ENCODE results near the gene GH2.

Gene GH2

DNA sequence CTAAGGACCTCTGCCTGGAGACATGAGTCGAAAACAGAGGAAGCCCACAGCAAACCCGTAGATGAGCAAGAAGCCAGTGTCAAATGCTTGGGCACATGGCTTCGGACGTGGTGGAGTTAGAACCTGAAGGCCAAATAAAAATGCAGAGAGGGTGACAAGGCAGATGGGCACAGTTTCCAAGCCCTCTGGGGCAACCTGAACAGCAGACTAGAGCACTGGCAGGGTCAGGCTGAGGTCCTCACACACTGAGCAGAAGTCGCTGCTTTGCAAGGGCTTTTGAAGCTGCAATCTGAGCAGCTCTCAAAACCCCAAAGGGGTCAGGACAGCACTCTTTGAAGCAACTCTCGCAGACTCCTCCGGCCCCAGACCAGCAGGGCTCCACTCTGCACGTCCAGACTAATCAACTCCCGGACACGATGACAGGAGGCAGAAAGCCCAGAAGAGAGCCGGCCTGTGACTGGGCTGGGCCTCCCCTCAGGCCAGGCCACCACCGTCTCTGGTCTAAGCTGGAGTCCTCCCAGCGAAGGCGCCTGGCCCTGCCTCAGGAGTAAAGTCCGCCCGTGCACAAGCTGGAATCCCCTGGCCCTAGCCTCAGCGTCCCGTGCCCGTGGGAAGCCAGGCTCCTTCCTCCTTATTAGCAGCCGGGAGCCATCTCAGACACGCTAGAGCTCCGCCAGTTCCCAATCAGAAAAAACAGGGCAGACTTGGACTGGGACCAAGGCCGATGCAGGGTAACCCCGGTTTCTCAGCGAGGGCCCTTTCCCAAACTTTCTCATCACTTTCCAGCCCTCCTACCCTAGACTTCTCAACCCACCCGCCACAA lies 40.2 kb downstream of the GH2 start:
- no peak for DNase-seq (ENCODE audit: low read depth in 2 of 2)

DNA sequence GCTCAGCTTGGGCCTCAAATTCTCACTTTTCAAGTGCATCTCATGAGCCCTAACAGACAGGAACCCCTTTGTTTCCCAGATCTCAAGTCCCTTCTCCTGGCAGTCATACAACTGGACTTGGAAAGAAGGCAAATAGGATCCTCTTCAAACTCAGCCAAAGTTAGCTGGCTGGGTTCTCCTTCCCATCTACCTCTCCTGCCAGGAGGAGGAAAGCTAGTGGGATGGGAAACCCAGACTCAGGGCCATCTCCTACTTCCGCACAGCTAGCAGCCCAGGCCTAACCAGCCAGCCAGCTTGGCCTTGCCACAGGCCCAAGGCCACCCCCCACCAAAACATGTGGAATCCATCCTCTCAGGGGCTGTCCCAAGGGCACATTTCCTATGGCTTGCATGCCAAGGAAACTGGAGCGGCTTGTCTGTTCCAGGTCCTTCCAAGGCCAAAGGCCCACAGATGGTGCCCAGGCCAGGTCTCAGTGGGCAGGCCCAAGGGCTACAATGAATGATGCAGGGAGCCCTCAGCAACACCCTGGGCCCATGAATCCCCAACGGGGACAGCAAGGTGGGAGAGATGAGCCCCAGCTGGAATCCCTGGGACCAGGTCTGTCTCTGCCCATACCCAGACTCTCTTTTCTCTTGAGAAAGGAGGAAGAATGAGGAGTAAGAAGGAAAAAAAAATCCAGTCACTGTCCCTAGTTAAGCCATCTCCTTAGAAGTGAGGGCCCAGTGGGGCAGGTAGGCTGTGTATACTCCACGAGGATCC lies 41.0 kb downstream of the GH2 start:
- no peak for DNase-seq (ENCODE audit: low read depth in 2 of 2)

DNA sequence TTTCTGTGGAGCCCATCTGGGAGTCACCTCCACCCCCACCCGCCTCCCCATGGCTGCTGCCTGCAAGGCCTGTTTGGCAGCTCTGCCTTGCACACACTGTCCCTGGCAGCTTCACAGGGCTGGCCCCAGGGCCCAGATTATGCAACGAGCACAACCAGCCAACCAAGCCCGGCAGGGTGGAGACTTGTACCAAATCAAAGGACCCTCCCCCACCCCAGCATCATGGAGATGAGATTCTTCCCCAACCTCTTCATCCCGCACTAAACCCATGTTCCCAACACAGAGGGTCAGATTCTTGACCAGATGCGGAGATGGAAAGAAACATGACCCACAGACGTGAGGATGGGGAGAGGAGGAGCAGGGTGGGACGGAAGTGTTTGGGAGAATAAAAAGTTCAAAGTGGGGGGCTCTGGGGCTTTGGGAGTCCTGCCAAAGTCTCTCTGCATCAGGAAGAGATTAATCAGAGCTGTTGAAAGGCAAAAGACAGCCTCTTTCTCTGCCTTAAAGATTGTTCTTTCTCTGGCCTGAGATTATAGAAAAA lies 43.0 kb downstream of the GH2 start:
- DNase-seq (ENCODE audit: low read depth in 2 of 2), result no peak

DNA sequence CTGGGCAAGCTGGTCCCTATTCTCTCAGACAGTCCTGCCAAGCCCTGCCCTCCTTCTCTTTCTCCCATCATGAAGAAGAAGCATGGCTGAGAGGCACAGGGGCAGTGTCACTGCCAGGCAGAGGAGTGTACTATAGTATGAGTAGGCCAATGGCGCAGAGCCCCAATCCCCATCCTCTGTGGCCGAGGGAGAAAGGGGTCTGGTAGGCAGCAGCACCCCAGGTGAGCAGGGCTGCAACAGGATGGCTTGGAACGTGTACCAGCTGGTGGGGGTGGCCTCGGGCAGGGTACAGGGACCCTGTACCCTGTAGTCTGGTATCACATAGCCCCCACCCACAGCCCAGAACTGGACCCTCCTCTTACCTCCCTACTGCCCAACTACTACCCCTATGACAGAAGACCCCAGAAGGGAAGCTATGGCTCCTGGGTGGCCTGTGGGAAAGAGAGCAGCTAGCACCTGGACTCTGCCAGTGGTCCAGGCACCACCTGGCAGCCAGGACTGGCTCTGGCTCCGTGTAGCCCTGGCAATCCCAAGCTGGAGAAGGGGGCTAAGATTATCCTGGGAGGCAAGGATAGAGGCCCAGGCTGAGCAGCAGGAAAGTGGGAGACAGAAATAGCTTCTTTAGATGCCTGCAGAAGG lies 43.7 kb downstream of the GH2 start:
- DNase-seq (ENCODE audit: low read depth in 2 of 2), result no peak

DNA sequence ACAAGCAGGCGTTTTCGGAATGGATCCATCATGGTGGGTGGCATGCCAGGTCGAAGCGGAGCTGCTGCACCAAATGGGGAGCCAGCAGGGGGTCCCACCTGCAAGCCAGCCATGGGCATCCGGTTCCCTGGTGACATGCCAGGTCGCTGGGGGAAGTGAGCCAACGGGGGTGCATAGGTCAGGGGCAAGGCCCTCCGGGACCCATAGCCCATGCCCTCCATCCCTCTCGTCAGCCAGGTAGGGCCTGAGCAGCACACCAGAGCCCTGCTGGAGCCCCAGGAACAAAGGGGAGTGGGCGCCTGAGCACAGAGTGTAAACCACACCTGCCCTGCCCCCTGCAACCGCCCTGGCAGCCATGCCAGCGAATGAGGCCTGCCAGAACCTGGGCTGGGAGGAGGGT lies 44.3 kb downstream of the GH2 start:
- no peak for DNase-seq (ENCODE audit: low read depth in 2 of 2)

DNA sequence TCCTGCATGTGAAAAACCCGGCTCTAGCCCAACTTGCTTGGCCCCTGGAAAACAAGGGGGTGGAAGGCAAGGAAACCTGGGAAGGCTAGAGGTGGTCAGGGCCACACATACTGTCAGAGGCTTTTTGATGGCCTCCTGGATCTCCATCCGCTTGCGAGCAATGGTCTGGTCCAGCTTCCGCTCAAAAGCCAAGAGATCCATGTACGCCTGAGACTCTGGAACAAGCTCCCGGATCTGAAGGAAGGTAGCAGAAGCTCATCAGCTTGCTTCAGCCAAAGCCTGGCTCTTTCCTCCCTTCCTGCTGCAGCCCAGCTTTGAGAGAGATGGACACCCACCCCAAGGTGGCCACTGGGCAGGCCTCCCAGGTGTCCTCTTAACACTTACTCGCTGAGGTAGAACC lies 44.9 kb downstream of the GH2 start:
- DNase-seq (ENCODE audit: low read depth in 2 of 2), result no peak

DNA sequence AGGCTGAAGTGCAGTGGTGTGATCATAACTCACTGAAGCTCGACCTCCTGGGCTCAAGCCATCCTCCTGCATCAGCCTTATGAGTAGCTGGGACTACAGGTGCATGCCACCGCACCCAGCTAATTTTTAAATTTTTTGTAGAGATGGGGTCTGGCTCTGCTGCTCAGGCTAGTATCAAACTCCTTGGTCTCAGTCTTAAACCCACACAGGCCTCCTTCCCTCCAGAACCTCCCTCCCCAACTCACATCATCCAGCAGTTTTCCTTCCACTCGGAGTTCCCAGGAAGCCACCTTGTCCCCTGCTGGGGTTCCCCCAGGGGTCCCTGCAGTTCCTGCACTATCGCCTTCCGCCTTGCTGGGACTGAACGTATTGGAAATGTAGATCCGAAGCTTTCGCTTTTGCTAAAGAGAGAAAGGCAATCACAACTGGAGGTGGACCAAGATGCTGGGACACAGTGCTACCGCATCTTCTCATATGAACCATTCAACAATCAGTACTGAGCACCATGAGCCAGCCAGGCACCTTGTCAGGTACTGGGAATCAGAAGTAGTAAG lies 46.5 kb downstream of the GH2 start:
- no peak for DNase-seq (ENCODE audit: low read depth in 2 of 2)

DNA sequence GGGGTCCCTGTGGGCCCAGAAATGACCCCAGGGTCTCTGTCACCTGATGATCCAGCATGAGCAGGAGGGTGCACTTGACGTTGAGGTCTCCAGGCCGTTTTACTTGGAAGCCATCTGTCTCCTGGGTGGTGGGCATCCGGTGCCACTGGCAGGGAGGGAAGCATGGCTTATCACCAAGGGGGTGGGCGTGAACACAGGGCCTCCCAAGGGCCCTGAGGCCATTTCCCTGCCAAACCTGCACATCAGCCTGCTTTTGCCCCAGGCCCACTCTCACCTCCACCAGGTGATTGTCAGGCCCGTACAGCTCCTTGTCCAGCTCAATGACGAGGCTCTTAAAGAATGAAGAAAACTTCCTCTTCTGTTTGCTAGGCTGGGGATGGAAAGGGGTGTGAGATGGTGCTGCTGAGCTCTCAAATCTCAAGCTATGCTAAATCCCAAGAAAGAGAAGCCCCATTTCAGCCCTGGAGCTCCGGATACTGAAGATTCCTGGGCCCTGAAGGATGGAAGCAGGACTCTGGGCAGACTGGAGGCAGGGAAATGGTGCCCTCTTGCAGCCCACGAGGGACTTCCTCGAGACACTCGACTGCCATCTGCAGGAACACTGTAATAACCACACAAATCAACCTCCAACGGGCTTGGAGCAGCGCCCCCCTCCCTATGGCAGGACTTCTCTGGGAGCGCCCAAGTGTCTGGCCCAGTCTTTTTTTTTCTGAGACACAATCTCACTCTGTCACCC lies 47.1 kb downstream of the GH2 start:
- peak in 1 of 2 donors; percentile 32 for DNase-seq (ENCODE audit: low read depth in 2 of 2)

DNA sequence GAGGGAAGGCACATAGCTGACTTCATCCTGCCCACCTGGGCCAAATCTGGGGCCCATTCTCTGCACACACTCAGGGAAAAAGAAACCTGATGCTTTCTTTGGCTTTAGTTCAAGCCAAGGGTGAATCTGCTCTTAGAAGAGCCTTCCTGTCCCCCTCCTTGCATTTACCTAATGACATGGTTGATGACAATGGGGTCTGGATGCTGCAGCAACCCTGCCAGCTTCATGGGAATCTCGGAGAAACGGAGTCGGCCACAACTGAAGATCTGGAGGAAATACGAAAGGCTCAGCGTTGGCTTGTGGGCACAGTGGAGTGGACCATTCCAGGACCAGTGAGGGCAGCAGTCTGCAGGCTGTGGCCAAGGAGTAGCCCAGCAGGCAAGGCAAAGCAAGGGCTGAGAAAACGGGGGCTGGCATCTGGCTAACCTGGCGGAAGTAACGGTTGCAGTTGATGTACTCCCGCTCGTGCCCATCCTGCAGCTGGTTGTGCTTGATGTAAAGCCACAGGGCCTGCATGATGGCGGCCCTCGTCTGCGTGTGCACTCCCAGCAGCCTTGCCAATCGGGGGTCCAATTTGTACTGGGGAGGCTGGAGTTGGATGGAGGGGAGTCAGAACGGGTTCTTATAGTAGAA lies 47.9 kb downstream of the GH2 start:
- DNase-seq (ENCODE audit: low read depth in 2 of 2), result no peak

DNA sequence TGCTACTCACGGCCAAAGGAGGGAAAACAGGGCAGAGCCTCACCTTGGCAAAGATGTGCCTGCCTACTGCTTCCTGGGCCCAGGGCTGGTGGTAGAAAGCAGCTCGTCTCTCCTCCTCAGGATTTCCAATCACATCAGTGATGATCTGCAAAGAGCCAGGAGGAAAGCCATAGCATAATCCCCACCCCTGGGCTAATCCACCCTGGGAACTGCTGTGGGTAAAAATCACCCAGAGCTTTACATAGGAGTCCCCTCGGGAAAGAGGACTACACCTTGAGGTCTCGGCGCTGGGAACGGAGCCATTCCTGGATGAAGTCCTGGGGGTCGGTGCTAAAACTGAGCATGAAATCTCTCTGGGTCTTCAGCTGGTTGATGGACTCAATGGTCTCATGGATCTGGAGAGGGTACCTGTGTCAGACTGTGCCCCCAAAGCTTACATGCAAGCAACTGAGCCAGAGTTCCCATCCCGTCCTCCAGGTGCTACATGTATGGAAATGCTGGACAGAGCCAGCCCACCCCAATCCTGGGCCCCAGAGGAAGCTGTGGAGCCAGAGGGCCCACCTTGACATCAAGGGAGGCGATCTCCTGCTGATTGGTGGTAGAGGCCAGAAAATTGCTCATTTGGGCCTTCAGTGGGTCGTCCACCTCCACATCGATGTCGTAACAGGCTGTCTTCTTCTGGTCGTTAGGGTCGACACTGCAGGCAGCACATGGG lies 48.6 kb downstream of the GH2 start:
- DNase-seq (ENCODE audit: low read depth in 2 of 2), result no peak

DNA sequence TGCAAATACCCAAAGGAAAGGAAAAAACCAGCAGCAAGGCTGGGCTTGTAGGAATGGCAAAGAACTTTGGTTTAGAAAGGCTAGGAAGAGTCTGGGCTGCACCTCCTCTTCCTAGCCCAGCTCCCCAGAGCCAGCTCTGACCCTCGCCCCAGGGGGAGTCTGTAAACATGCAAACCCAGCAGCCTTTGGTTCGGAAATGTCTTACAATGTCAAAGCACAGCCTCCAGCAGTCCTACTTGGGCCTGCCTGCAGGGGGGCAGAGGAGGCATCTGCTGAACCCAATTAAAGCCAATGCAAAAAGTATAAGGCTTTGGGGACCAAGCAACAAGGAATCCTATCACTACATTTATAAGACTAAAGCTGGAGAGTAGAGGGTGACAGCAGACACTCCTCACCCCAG lies 49.3 kb downstream of the GH2 start:
- DNase-seq (ENCODE audit: low read depth in 2 of 2), result no peak

DNA sequence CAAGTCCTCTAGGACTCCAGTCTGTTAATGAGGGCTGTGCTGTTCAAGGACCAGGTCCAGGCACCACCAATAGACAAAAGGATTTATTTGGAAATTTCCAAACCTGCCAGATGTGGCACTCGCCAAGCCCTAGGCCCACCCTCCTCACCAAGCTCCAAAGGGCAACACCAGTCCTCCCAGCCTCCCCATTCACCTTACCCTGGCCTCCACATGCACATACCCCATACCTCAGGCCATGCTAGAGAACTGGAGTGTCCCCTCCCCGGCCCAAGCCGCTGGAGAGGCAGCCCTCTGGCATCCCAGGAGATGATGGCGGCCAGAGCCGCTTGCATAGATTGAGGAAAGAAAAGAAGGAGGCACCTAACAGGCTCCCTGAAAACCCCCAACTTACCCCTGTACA lies 49.7 kb downstream of the GH2 start:
- no peak for DNase-seq (ENCODE audit: low read depth in 2 of 2)

DNA sequence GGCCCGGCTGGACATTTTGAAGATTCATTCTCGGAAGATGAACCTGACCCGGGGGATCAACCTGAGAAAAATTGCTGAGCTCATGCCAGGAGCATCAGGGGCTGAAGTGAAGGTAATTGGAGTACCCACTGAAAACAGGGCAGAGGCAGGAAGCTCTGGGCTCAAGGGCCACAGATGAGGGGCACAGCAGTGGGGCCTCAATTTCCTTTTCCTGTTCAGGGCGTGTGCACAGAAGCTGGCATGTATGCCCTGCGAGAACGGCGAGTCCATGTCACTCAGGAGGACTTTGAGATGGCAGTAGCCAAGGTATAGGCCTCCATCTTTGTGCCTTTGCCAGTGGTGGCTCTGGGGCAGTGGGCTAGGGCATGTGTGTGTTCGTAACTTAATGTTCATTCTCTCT lies 50.2 kb downstream of the GH2 start:
- no peak for DNase-seq (ENCODE audit: low read depth in 2 of 2)

DNA sequence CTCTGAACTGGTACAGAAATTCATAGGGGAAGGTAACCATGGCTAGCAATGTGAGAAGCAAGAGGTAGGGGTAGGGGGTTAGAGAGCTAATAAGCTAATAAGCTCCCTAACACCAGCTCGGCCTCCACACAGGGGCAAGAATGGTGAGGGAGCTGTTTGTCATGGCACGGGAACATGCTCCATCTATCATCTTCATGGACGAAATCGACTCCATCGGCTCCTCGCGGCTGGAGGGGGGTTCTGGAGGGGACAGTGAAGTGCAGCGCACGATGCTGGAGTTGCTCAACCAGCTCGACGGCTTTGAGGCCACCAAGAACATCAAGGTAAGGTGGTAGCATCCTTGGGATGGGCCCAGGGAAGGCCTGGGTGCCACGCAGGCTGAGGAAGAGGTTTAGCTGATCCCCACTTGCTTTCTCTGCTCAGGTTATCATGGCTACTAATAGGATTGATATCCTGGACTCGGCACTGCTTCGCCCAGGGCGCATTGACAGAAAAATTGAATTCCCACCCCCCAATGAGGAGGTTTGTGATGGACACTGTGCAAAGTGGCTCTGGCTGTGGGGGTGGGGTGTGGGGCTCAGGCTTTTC lies 50.7 kb downstream of the GH2 start:
- DNase-seq (ENCODE audit: low read depth in 2 of 2), result no peak

DNA sequence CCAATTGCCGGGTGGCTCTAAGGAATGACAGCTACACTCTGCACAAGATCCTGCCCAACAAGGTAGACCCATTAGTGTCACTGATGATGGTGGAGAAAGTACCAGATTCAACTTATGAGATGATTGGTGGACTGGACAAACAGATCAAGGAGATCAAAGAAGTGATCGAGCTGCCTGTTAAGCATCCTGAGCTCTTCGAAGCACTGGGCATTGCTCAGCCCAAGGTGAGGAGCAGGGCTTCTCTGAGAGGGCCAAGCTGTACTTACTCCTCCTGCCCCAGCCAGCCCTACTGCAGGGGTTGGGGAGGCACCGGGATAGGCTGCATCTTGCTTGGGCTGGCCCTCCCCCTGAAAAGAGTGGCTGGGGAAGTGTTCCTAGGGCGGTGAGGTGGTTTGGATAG lies 51.5 kb downstream of the GH2 start:
- DNase-seq (ENCODE audit: low read depth in 2 of 2), result no peak

All from stimulated activated CD8-positive, alpha-beta memory T cell treated with anti-CD3 and anti-CD28 coated beads, Interleukin-7, amount 100 ng/mL, for 1 hour (primary cell).